Measurements from ENCODE around the gene CRACR2B.
A peak's percentile ranks its signal among the peaks of the same experiment; 100 is the strongest.

CRACR2B gene

GRCh38 chr11:819129-819931 lies 8.4 kb upstream of the CRACR2B start:
- Histone ChIP-seq H3K27me3 (replicated peaks; ENCODE audit: control insufficient read depth, insufficient read depth, low read length) (no peaks in the 10 kb centered on the region), H3K36me3 (ENCODE audit: control insufficient read depth, insufficient read depth, low read length) (peaks cover 6% of the 10 kb centered on the region), H3K4me3 (replicated peaks; ENCODE audit: low read depth, low read length) (peak overlapping the region; percentile 82)
- peak; percentile 90 for DNase-seq (ENCODE audit: extremely low read depth, insufficient read length)
- TF ChIP-seq CTCF (IDR thresholded peaks at IDR 0.05; ENCODE audit: insufficient read depth, low read length, poor library complexity, severe bottlenecking): no peak

- H3K4me3 ChIP-seq (replicated peaks; ENCODE audit: low read depth, low read length): peak overlapping the region; percentile 82
- peak; percentile 87 for DNase-seq (ENCODE audit: extremely low read depth, insufficient read length)
- TF ChIP-seq CTCF (IDR thresholded peaks at IDR 0.05; ENCODE audit: insufficient read depth, low read length, poor library complexity, severe bottlenecking): no peak
- peaks cover 8% of the 10 kb centered on the region for H3K36me3 ChIP-seq (ENCODE audit: control insufficient read depth, insufficient read depth, low read length)
- no peaks in the 10 kb centered on the region for H3K27me3 ChIP-seq (replicated peaks; ENCODE audit: control insufficient read depth, insufficient read depth, low read length)
Measured at GRCh38 chr11:819943-820649, 7.6 kb upstream of the CRACR2B start.

GRCh38 chr11:820655-821511 lies 6.8 kb upstream of the CRACR2B start:
- no peak for TF ChIP-seq CTCF (IDR thresholded peaks at IDR 0.05; ENCODE audit: insufficient read depth, low read length, poor library complexity, severe bottlenecking)
- H3K4me3 ChIP-seq (replicated peaks; ENCODE audit: low read depth, low read length): peak overlapping the region; percentile 82
- no peaks in the 10 kb centered on the region for H3K27me3 ChIP-seq (replicated peaks; ENCODE audit: control insufficient read depth, insufficient read depth, low read length)
- DNase-seq (ENCODE audit: extremely low read depth, insufficient read length): no peak
- H3K36me3 ChIP-seq (ENCODE audit: control insufficient read depth, insufficient read depth, low read length): peaks cover 5% of the 10 kb centered on the region; the same call in 1 of the 2 replicates

GRCh38 chr11:821512-822371 lies 6.0 kb upstream of the CRACR2B start:
- Histone ChIP-seq H3K36me3 (ENCODE audit: control insufficient read depth, insufficient read depth, low read length) (peaks cover 4% of the 10 kb centered on the region; the same call in 1 of the 2 replicates), H3K4me3 (replicated peaks; ENCODE audit: low read depth, low read length) (no peak overlapping the region), H3K27me3 (replicated peaks; ENCODE audit: control insufficient read depth, insufficient read depth, low read length) (no peaks in the 10 kb centered on the region)
- TF ChIP-seq CTCF (IDR thresholded peaks at IDR 0.05; ENCODE audit: insufficient read depth, low read length, poor library complexity, severe bottlenecking): no peak
- DNase-seq (ENCODE audit: extremely low read depth, insufficient read length): no peak
